GM12878 (cell line): ENCODE data around the gene VIT.

Source experiments
- BRCA1 ChIP-seq: IDR thresholded peaks from 2 replicates; pipeline ENCODE4 v1.6.1; 2011; ENCODE audit warnings: low read depth, low read length, improper control_type of control experiment
- CHD1 ChIP-seq: IDR thresholded peaks from 2 replicates; pipeline ENCODE4 v1.6.1; 2012; ENCODE audit warnings: low read depth, low read length, improper control_type of control experiment
- JUND ChIP-seq: IDR thresholded peaks from 2 replicates; pipeline ENCODE4 v1.6.1; 2012; ENCODE audit warnings: low read depth, mild to moderate bottlenecking, low read length, improper control_type of control experiment, moderate library complexity
- KDM1A ChIP-seq: fragments of 200-600 bp; sonication (generic); IDR thresholded peaks from 2 replicates; pipeline ENCODE4 v1.6.1; 2016; ENCODE audit warnings: borderline replicate concordance
- MYC ChIP-seq: IDR thresholded peaks from 2 replicates; pipeline ENCODE4 v1.6.1; 2011; ENCODE audit warnings: mild to moderate bottlenecking, low read length, moderate library complexity, inconsistent platforms; ENCODE audit not compliant: insufficient read depth, insufficient replicate concordance, insufficient read length, severe bottlenecking
- POLR2A ChIP-seq: IDR thresholded peaks from 2 replicates; pipeline ENCODE4 v1.6.1; 2011; ENCODE audit warnings: low read depth, mild to moderate bottlenecking, low read length
- RAD21 ChIP-seq: IDR thresholded peaks from 2 replicates; pipeline ENCODE4 v1.6.1; 2011; ENCODE audit warnings: mild to moderate bottlenecking, low read depth, low read length, moderate library complexity; ENCODE audit not compliant: insufficient read depth
- SIN3A ChIP-seq: IDR thresholded peaks from 2 replicates; pipeline ENCODE4 v1.6.1; 2012; ENCODE audit warnings: low read depth, low read length, improper control_type of control experiment
- SIX5 ChIP-seq: IDR thresholded peaks from 2 replicates; pipeline ENCODE4 v1.6.1; 2011; ENCODE audit warnings: mild to moderate bottlenecking, low read depth, low read length, moderate library complexity; ENCODE audit not compliant: severe bottlenecking
- STAT1 ChIP-seq: fragments of 450-650 bp; conservative IDR thresholded peaks from 2 replicates; pipeline ENCODE4 v1.6.1; 2014; ENCODE audit warnings: antibody characterized with exemption, mild to moderate bottlenecking
- TCF12 ChIP-seq: IDR thresholded peaks from 2 replicates; pipeline ENCODE4 v1.6.1; 2011; ENCODE audit warnings: low read depth, mild to moderate bottlenecking, low read length
- TCF7 ChIP-seq: IDR thresholded peaks from 2 replicates; pipeline ENCODE4 v1.6.1; 2014; ENCODE audit warnings: antibody characterized with exemption, borderline replicate concordance
- YY1 ChIP-seq: IDR thresholded peaks from 2 replicates; pipeline ENCODE4 v1.6.1; 2011; ENCODE audit warnings: low read depth, mild to moderate bottlenecking, low read length

DNA sequence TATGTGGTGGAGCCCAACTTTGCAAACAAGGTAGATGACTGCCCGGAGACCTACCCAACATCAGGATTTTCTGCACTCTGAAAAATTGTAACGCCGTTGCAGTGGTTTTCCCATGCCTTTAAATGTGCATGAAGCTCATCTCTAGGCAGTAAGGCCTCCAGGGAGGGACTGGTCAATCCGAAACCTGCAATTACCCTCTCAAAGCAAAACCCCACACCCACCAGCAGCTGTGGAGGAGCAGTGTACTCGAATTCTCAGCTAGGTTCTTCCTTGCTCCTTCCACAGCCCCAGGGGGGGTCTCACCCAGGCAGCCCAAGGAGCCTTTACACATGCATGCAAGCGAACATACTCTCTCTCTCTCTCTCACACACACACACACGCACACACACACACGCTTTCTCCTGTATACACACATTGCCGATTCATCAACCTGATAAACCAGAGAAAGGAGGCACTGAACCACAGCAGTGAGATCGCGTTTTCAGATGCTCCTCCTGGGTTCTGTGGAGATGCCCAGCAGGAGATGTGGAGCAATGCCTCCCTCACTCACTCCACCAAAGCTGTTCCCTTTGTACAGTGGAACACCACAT is 109.2 kb downstream of the VIT start:
- TF ChIP-seq JUND (no peak), CHD1 (no peak), TCF7 (no peak), POLR2A (no peak), SIN3A (no peak), KDM1A (no peak), BRCA1 (no peak), MYC (no peak), RAD21 (no peak), YY1 (no peak), SIX5 (no peak), STAT1 (no peak), TCF12 (peak; percentile 44; the same call in 1 of the 2 replicates)
